Adipocyte (in vitro differentiated cells): ENCODE data around the gene COL9A2.

Experiments used
- DNase-seq: peaks from one replicate; pipeline ENCODE4 v3.0.0-alpha.2; 2015; ENCODE audit warnings: low read depth
- H3K27me3 ChIP-seq: replicated peaks from 2 replicates; pipeline ENCODE4 v1.7.0; 2013; ENCODE audit warnings: mild to moderate bottlenecking, low read length, moderate library complexity; ENCODE audit not compliant: control insufficient read depth, insufficient read depth
- H3K36me3 ChIP-seq: 2 replicates; pipeline ENCODE4 v1.7.0; 2013; ENCODE audit warnings: low read length, mild to moderate bottlenecking, moderate library complexity; ENCODE audit not compliant: control insufficient read depth, insufficient read depth, severe bottlenecking
- H3K4me1 ChIP-seq: 2 replicates; pipeline ENCODE4 v1.7.0; 2013; ENCODE audit warnings: mild to moderate bottlenecking, low read length, moderate library complexity; ENCODE audit not compliant: control insufficient read depth, insufficient read depth
- H3K4me3 ChIP-seq: 2 replicates; pipeline ENCODE4 v1.7.0; 2013; ENCODE audit warnings: mild to moderate bottlenecking, low read length, moderate library complexity
- H3K9ac ChIP-seq: 2 replicates; pipeline ENCODE4 v1.7.0; 2013; ENCODE audit warnings: mild to moderate bottlenecking, low read length, moderate library complexity
- H3K9me3 ChIP-seq: 2 replicates; pipeline ENCODE4 v1.7.0; 2013; ENCODE audit warnings: mild to moderate bottlenecking, low read length, moderate library complexity; ENCODE audit not compliant: control insufficient read depth

The COL9A2 gene

GRCh38 chr1:40317394-40318074 lies 448 bp upstream of the COL9A2 start:
- H3K27me3 ChIP-seq, result peaks cover 13% of the 10 kb centered on the region
- H3K4me1 ChIP-seq, result peaks cover 35% of the 10 kb centered on the region
- H3K4me3 ChIP-seq, result no peak overlapping the region

GRCh38 chr1:40315795-40316594 lies 1.1 kb downstream of the COL9A2 start:
- Histone ChIP-seq H3K4me3 (peak overlapping the region; percentile 65), H3K36me3 (no peaks in the 10 kb centered on the region), H3K27me3 (peaks cover 13% of the 10 kb centered on the region), H3K9me3 (no peaks in the 10 kb centered on the region), H3K9ac (peak overlapping the region; percentile 42), H3K4me1 (peaks cover 35% of the 10 kb centered on the region)
- DNase-seq, result no peak

More at GRCh38 chr1:40317394-40318074, 448 bp upstream of the COL9A2 start:
- DNase-seq, result no peak
- H3K36me3 ChIP-seq, result no peaks in the 10 kb centered on the region
- H3K9ac ChIP-seq, result no peak overlapping the region
- no peaks in the 10 kb centered on the region for H3K9me3 ChIP-seq

- H3K9me3 ChIP-seq, result no peaks in the 10 kb centered on the region
- DNase-seq, result peak; percentile 85
- H3K4me3 ChIP-seq, result peak overlapping the region; percentile 65
- no peaks in the 10 kb centered on the region for H3K36me3 ChIP-seq
- peaks cover 35% of the 10 kb centered on the region for H3K4me1 ChIP-seq
- H3K9ac ChIP-seq, result peak overlapping the region; percentile 84
- H3K27me3 ChIP-seq, result peaks cover 13% of the 10 kb centered on the region
Observed at GRCh38 chr1:40315239-40315794, 1.8 kb downstream of the COL9A2 start.

- H3K27me3 ChIP-seq, result peaks cover 13% of the 10 kb centered on the region
- H3K9ac ChIP-seq, result peak overlapping the region; percentile 84
- peaks cover 35% of the 10 kb centered on the region for H3K4me1 ChIP-seq
- H3K4me3 ChIP-seq, result peak overlapping the region; percentile 65
- no peaks in the 10 kb centered on the region for H3K9me3 ChIP-seq
- DNase-seq, result no peak
- H3K36me3 ChIP-seq, result no peaks in the 10 kb centered on the region
Observed at GRCh38 chr1:40314721-40315238, 2.3 kb downstream of the COL9A2 start.

- Histone ChIP-seq H3K4me3 (no peak overlapping the region), H3K27me3 (peaks cover 13% of the 10 kb centered on the region), H3K9ac (peak overlapping the region; percentile 84), H3K9me3 (no peaks in the 10 kb centered on the region), H3K4me1 (peaks cover 35% of the 10 kb centered on the region), H3K36me3 (no peaks in the 10 kb centered on the region)
- no peak for DNase-seq
Observed at GRCh38 chr1:40313958-40314720, 2.9 kb downstream of the COL9A2 start.

DNA sequence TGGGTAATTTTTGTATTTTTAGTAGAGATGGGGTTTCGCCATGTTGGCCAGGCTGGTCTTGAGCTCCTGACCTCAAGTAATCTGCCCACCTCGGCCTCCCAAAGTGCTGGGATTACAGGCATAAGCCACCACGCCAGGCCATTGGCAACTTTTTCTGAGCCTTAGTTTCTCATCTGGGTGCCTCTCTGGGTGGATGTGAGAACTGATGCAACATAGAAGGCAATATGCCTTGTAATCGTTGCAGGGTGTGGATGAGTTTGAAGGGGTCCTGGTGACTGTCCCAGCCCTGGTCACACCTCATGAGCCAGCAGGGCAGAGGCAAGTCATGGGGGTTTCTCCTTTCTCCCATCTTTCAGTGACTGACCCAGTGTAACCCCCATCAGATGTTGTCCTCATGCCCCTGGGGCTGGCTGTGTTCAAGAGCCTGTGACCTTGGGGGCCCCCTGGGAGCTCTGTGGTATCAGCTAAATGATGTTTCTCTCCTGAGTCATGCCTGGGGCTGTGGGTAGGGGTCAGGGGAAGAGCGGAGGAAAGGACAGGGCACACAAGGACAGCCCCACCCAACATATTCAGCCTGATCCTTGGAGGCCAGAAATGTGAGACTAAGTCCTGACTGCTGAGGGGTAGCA lies 3.6 kb downstream of the COL9A2 start:
- no peak for DNase-seq
- H3K4me3 ChIP-seq, result no peak overlapping the region
- H3K36me3 ChIP-seq, result no peaks in the 10 kb centered on the region
- peaks cover 13% of the 10 kb centered on the region for H3K27me3 ChIP-seq
- H3K4me1 ChIP-seq, result peaks cover 35% of the 10 kb centered on the region
- no peak overlapping the region for H3K9ac ChIP-seq
- H3K9me3 ChIP-seq, result no peaks in the 10 kb centered on the region

DNA sequence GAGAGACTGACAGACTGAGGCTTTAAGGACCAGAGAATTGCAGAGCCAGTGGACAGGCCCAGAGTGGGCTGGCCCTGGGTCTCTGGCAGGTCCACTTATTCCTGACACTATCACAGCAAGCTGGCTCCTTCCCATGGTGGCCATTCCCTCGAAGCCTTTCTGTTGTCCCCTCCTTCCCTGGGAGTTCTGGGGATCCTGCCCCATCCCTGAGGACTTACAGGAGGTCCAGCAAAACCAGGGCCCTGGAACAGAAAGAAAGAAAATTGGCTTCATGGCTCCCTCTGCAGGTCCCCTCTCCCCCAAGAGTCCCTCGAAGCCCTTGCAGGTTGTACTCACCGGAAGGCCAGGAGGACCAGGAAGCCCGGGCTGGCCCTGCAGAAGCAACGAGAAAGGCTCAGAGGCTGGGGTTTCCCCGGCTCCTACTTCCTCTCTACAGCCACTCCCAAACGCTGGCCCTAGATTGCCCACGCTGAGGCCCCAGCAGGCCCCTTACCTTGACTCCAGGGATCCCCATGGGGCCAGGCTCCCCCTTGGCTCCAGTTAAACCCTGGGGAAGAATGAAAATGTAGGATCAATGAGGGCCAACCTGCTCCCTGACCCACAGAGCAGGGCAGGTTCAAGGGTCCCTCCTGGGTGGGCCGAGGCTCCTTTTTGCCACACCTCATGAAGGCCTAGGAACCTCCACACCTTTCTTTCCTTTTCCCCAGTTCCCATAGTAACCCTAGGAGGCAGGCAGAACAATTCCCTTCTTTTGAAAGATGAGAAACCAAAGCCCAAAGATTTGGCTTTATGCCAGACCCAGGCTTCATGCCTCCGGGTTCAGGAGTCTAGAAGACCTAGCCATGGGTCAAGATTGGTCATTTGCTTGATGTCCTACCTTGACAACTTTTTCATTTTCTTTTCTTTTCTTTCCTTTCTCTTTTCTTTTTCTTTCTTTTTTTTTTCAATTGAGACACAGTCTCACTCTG lies 4.6 kb downstream of the COL9A2 start:
- no peak for DNase-seq
- Histone ChIP-seq H3K27me3 (peaks cover 13% of the 10 kb centered on the region), H3K9me3 (no peaks in the 10 kb centered on the region), H3K4me3 (no peak overlapping the region), H3K4me1 (peaks cover 40% of the 10 kb centered on the region), H3K9ac (no peak overlapping the region), H3K36me3 (no peaks in the 10 kb centered on the region)

- H3K9ac ChIP-seq, result no peak overlapping the region
- peaks cover 40% of the 10 kb centered on the region for H3K4me1 ChIP-seq
- H3K36me3 ChIP-seq, result no peaks in the 10 kb centered on the region
- no peak for DNase-seq
- H3K4me3 ChIP-seq, result no peak overlapping the region
- no peaks in the 10 kb centered on the region for H3K9me3 ChIP-seq
- peaks cover 10% of the 10 kb centered on the region for H3K27me3 ChIP-seq
Observed at GRCh38 chr1:40311692-40312091, 5.4 kb downstream of the COL9A2 start.

DNA sequence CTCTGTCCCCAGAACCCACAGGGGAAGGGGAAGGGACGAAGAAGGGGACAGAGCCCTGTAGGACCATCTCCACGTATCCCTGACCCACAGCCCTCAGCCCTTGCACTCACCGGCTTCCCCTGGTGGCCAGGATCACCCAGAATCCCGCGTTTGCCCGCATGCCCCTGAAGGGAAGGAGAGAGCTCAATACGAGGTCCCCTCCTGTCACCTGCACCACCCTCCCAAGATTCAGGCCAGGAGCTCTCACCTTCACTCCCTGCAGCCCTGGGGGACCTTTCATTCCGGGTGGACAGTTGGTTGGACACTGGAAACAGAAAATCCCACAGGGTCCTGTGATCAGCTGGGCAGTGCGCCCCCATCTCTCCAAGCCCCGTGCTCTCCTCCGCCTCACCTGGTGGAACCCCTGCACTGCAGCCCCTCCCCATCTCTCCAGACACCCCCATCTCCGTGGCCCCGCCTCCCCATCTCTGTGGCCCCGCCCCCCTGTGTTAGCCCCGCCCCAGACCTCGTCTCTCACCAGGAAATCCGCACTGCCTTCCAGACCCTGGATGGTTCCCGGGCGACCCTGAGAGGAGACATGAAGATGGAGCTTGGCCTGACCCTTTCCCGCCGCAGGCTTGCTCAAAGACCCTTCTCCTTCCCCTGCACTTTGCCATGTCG lies 6.0 kb downstream of the COL9A2 start:
- no peak for DNase-seq
- H3K27me3 ChIP-seq, result peaks cover 6% of the 10 kb centered on the region
- H3K9me3 ChIP-seq, result no peaks in the 10 kb centered on the region
- no peak overlapping the region for H3K4me3 ChIP-seq
- H3K9ac ChIP-seq, result no peak overlapping the region
- peaks cover 36% of the 10 kb centered on the region for H3K4me1 ChIP-seq
- H3K36me3 ChIP-seq, result no peaks in the 10 kb centered on the region
